Stimulated activated CD4-positive, alpha-beta T cell treated with anti-CD3 and anti-CD28 coated beads, Interleukin-4, amount 100 ng/mL, for 24 hours (primary cell): ENCODE data around the gene GATB.

ENCODE experiments used
- DNase-seq: peaks from one replicate; pipeline ENCODE4 v3.0.0-alpha.2; 2020

The GATB gene

DNA sequence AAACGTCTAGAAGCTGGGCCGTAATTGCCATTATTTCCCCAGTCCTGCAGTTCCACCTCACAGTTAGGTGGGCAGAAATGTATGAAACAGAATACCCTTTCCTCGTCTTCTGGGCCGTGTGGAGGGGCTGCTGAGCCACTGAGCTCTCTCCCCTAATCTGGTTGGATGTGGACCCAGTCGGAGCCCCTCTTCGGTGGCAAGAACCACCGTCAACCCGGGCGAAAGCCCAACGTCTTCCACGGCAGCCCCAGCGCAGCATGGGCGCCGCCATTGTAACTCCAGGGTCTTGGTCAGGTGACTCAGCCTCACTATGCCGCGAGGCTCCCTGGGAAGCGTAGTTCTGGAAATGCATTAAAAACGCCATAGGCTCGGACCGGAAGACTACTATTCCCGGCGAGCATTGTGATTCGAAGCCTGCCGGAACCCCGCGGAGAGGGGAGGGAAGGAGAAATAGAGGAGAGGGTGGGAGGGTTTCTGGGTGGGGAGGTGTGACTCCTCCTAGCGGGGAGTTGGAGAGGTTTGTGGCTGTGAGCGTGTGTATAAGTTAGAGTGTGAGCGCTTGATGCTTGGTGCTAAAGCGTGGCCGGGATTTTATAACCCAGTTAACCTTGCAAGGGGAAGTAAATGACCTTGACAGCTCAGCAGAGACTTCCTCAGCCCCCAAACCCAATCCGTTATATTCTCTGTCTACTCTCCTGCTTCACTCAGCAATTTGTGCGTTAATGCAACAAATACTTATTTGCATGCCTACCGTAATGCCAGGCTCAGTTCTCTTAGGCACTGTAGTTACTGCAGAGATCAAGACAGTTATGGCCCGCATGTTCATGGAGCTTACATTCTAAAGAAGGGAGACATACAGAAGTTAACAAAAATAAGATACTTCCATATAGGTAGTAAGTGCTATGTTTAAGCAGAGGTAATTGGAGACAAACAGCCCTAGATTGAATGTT lies at the start of gene GATB:
Gene GATB (minus strand): TSS at position 296 of the 950 bp plus-strand sequence. CDS start 25 bp downstream, at position 271.
- peak; percentile 94 for DNase-seq

GRCh38 chr4:151810476-151810875 lies 49.7 kb upstream of the GATB start:
- DNase-seq: no peak

- DNase-seq: no peak
Measured at GRCh38 chr4:151809716-151810115, 48.9 kb upstream of the GATB start.

GRCh38 chr4:151808542-151808941 lies 47.7 kb upstream of the GATB start:
- no peak for DNase-seq

GRCh38 chr4:151808120-151808529 lies 47.3 kb upstream of the GATB start:
- DNase-seq: no peak

DNA sequence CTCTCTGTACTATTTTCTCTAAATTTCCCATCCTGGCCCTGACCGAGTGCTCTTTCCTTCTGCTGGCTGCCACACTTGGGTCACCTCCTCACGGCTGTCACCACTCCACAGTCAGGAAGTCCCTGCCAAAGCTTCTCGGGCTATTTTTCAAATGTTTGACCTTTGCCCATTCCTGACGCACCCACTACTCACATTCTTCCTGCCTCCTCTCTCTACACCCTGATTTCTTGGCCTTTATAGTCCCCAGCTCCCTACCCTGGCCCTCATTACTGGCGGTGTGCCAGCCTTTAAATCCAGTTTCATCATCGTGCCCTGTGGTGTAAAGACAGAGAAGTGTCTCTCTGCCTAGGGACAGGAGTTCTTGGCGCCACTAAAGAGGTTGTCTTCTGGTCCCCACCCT lies 46.4 kb upstream of the GATB start:
- no peak for DNase-seq

GRCh38 chr4:151806511-151806927 lies 45.7 kb upstream of the GATB start:
- no peak for DNase-seq

- no peak for DNase-seq
Measured at GRCh38 chr4:151804821-151805220, 44.0 kb upstream of the GATB start.

DNA sequence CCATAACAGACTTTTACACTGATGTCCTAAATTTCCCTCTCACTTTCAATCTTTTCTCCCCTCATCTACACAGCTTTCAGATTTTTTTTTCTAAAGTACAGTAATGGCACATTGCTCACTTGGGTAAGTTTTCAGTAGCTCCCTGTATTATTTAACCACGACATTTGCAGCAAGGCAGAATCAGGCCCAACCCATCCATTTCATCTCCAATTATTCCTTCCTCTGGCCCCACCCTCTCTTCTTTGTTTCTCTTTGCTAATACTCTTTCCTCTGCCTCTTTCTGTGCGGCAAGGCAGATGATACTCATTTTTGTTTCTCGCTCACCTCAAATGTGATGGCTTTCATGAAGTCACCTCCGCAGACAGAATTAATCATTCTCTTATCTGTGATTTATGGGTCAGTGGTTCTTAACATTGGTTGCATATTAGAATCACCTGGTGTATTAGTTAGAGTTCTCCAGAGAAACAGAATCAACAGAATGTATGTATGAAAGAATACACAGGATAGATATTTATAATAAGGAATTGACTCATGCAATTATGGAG lies 43.4 kb upstream of the GATB start:
- DNase-seq: no peak

DNA sequence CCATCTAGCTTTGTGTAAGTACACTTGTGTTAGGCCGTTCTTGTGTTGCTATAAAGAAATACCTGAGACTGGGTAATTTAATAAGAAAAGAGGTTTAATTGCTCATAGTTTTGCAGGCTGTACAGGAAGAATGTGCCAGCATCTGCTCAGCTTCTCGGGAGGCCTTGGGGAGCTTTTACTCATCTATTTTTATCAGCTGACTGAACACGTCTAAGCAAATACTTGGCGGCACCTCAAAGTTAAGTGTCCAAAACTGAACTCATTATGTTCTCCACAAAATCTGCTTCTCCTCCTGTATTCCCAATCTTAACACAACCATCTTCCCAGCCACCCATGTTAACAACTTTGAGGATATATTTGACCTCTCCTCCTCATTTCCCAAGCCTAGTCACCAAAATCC lies 42.4 kb upstream of the GATB start:
- DNase-seq: no peak

DNA sequence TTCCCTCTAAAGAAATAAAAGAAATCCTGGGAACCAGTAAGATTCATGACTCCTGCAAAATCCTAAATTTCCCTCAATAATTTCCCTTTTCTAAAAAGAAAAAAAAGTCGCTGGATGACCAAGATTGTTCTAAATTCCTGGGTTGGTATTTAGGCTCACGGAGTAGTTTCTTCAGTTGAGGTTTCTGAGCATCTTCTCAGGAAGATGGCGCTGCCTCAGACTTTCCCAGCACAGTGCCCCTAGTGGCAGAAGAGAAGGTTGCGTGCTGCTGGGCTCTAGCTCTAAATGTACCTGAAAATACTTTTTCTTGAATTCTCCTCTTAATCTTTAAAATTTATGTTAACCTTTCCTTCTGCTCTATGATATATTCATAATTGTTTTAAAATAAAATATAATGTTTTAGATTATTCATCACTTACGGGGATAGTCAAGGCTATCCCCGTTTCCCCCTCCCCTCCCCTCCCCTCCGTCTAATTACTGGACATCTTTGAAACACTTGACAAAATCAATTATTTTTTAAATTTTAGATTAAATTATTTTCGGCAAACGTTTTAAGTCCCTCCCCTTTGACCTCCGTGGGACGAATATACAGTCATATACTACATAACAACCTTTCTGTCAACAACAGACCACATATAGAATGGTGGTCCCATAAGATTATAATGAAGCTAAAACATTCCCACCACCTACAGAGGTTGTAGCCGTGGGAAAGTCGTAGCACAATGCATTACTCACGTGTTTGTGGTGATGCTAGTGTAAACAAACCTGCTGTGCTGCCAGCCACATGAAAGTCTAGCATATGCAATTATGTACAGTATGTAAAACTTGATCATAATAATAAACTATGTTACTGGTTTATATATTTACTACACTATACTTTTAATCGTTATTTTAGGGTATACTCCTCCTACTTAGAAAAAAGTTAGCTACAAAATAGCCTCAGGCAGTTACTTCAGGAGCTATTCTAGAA lies 41.0 kb upstream of the GATB start:
- peak; percentile 70 for DNase-seq

DNA sequence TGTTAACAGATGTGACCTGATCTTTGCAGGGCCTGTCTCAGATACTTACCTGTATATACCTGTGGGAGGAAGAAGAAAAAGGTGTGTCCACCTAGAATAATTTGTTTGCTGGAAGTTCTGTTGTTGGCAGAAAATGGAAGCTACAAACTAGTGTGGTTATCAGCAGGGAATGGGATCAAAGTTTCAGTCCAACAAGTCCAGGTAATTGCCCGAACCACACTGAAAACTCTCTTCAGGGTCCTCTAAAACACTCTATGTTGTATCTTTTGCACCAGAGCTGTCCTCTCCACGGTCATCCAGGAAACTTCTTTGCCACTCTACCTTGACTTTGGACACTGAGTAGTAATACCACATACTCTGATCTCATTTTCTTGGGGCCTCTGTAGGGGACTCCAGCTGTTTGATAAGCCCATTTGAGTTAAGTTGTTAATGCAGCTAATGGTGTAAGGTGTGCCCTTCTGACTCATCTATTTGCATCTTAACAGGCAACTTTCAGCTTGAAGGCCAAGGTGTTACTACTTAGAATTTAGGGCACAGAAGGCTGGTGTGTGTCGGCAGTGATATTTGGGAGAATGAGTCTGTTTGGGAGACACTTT lies 38.7 kb upstream of the GATB start:
- no peak for DNase-seq

- DNase-seq: no peak
Measured at GRCh38 chr4:151798678-151799416, 38.0 kb upstream of the GATB start.

DNA sequence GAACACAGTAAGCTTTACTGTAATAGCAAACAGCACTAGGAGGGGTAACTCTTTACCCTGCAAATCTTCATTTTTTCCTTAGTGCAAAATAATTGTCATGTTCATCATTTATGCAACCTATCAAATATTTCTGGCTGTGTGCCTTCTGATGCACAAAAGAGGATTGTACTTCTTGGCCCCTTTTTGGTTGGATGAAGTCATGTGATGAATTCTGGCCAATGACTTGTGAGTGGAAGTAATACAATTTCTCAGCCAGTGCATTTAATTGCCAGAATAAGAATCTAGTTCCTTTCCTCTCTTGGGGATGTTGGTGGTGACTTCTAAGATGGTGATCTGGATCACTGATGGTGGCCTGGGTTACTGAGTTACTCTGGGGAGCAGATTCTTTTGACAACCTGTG lies 37.0 kb upstream of the GATB start:
- DNase-seq: no peak

DNA sequence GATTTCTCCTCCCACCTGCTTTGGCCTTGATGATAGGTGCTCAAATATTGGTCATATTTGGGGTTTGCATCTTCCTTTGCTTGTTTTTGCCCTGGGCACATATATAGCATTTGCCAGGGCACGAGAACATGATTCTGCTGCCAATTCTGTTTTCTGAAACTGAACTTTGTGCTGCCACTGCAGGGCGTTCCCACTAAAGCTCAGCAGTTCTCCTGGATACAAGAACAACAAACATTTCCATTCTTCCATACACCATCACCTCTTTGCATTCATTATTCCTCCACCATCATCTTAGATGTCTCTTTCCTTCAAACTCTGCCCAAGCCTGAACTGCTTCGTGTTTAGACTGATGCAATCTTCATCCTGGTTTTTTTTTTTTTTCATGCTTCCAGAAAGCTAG lies 36.3 kb upstream of the GATB start:
- DNase-seq: no peak

- no peak for DNase-seq
Measured at GRCh38 chr4:151796106-151796505, 35.3 kb upstream of the GATB start.

DNA sequence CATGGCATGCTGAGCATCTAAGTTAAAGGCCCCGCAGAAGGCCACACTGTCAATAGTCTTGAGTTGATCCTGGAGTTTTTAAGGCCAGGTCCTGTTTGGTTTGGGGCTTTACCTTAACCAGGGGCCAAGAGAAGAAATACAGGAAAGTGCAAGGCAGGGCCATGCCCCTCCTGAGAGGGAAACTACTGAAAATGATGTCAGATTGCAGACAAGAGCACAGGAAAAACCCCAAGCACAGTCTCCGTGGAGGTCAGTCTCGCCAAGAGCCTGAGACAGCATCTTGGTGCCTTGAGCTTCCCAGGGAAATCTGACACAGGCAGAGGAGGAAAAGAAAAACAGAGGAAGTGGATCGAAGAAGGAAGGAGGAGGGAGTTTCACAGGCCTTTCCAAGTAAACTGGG lies 32.2 kb upstream of the GATB start:
- no peak for DNase-seq

GRCh38 chr4:151792530-151792929 lies 31.7 kb upstream of the GATB start:
- DNase-seq: no peak

- DNase-seq: no peak
Measured at GRCh38 chr4:151788021-151788420, 27.2 kb upstream of the GATB start.

GRCh38 chr4:151786158-151786495 lies 25.3 kb upstream of the GATB start:
- no peak for DNase-seq

GRCh38 chr4:151785484-151786157 lies 24.8 kb upstream of the GATB start:
- no peak for DNase-seq

GRCh38 chr4:151784706-151785105 lies 23.9 kb upstream of the GATB start:
- DNase-seq: no peak
